Skeletal muscle satellite cell (primary cell): ENCODE results near the gene SLC25A53.

Experiments used
- H3K27me3 ChIP-seq: 2 replicates; pipeline ENCODE4 v1.7.0; 2013; ENCODE audit warnings: low read length; ENCODE audit not compliant: control insufficient read depth, insufficient read depth
- H3K36me3 ChIP-seq: 2 replicates; pipeline ENCODE4 v1.7.0; 2013; ENCODE audit warnings: mild to moderate bottlenecking, control low read depth, low read length; ENCODE audit not compliant: insufficient read depth
- H3K4me1 ChIP-seq: 2 replicates; pipeline ENCODE4 v1.7.0; 2013; ENCODE audit warnings: low read length; ENCODE audit not compliant: control insufficient read depth, insufficient read depth
- H3K4me2 ChIP-seq: 2 replicates; pipeline ENCODE4 v1.7.0; 2013; ENCODE audit warnings: mild to moderate bottlenecking, low read length
- H3K4me3 ChIP-seq: 2 replicates; pipeline ENCODE4 v1.7.0; 2013; ENCODE audit warnings: low read length
- H3K9ac ChIP-seq: 2 replicates; pipeline ENCODE4 v1.7.0; 2013; ENCODE audit warnings: mild to moderate bottlenecking, low read depth, low read length, moderate library complexity
- H3K9me3 ChIP-seq: replicated peaks from 2 replicates; pipeline ENCODE4 v1.7.0; 2013; ENCODE audit warnings: mild to moderate bottlenecking, control low read depth, low read length

SLC25A53 gene

DNA sequence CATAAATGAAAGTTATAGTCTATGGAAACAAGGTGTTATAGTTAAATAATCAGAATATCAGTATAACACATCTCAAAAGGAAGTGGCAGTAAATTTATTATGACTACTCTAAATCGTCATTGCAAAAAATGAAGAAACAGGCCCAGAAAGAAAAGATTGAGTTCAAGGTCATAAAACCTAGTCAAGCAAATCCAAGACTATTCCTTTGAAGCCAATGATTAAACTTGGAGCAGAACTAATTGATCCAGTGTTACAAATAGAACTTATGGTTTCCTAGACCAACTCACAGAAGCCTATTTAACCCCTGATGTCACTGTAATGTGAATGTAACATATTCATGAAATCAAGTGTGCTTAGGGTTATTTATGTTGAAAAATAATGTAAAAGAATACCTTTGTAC lies 11.3 kb upstream of the SLC25A53 start:
- H3K9ac ChIP-seq = peak overlapping the region; percentile 88
- H3K4me1 ChIP-seq = no peaks in the 10 kb centered on the region
- H3K27me3 ChIP-seq = no peaks in the 10 kb centered on the region
- peaks cover 4% of the 10 kb centered on the region for H3K36me3 ChIP-seq
- peak overlapping the region; percentile 82 for H3K4me2 ChIP-seq
- no peaks in the 10 kb centered on the region for H3K9me3 ChIP-seq
- H3K4me3 ChIP-seq = peak overlapping the region; percentile 86

DNA sequence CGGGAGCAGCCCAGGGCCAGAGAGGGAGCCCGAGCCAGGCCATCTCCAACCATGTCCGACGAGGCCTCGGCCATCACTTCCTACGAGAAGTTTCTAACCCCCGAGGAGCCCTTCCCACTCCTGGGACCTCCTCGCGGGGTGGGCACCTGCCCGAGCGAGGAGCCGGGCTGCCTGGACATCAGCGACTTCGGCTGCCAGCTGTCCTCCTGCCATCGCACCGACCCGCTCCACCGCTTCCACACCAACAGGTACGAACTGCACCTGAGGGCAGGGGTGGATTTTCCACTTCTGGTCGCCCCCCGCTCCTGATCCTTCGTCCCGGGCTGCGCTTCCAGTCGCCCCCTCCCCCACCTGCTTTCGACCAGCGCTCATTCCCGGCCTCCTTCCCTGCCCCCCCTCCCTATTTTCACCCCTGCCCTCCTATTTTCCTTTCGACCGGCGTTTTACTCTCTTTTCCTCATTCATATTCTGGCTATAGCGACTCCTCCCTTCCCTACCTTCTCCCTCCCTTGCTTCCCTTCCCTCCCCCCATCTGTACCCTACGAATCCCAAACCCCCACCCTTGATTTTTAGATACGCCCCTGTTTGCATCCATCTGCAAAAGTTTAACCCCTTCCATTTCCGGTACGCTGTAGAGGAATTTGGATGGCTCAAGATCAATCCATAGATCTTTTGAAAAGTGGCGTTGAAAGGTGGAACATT lies 10.1 kb upstream of the SLC25A53 start:
- Histone ChIP-seq H3K4me3 (peak overlapping the region; percentile 86), H3K9ac (peak overlapping the region; percentile 88), H3K4me1 (no peaks in the 10 kb centered on the region), H3K36me3 (peaks cover 4% of the 10 kb centered on the region), H3K9me3 (no peaks in the 10 kb centered on the region), H3K27me3 (no peaks in the 10 kb centered on the region), H3K4me2 (peak overlapping the region; percentile 82)

DNA sequence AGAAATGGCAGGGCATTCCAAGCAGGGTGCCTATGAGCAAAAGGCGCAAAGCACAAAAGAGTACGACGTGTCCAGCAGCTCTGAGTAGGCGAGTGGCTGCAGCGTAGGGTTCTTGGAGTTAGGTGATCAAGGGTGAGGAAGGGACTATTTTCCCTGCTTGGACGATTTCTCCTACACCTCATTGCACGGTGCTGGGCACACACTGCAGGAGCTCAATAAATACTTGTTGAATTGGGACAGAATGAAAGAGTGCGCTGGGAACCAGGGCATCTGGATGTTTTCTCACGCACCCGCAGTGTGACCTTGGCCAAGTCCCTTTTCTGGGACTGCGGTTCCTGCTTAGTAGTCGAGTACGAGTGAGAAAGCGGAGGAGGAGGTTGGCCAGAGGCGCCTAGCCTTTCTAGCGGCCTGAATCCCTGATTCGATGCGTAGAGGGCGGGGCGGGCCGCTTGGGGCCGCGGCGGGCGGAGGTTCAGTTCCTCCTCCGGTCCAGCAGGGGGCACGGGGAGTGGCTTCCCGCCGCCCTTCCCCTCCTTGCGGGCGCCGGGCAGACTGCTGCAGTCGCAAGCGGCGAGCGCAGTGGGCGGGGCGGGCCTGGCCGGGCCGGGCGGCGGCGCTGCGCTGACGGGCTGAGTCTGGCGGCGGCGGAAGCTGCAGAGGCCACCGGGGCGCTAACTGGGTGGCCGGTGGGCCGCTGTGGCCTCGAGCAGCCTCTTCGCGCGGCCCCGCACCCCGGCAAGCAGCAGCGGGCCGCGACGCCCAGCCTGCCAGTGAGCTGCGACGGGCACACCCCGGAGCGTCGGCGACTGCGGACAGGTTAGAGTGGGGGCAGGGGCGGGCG lies 9.3 kb upstream of the SLC25A53 start, which contains the start of gene FAM199X:
Gene FAM199X, plus strand, starts transcription at position 560 of the 841 bp plus-strand sequence. CDS start 333 bp downstream, outside the sequence.
- H3K4me3 ChIP-seq = peak within 1 kb of the TSS; percentile 86
- H3K27me3 ChIP-seq = no peaks in the 10 kb centered on the region
- peak within 1 kb of the TSS; percentile 88 for H3K9ac ChIP-seq
- peaks cover 4% of the 10 kb centered on the region for H3K36me3 ChIP-seq
- no peaks in the 10 kb centered on the region for H3K9me3 ChIP-seq
- peak within 1 kb of the TSS; percentile 89 for H3K4me2 ChIP-seq
- H3K4me1 ChIP-seq = no peaks in the 10 kb centered on the region

DNA sequence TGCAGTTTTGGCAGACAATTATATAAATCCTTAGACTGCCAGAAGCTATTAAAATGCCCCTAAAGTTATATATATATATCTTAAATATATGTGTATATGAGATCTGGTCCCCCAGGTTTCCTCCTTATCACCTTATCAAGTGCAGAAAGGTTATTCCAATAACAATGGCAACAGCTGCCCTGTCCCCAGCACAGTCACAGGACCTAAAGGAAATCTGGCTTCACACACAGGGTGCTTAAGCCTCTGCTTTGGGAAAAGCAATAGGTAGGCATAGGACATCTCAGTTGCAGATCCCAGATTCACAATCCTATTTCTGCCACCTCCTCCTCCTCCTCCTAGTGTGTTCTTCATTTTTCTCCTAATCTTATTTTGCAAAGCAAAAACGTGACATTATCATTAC lies 5.8 kb downstream of the SLC25A53 start:
- Histone ChIP-seq H3K36me3 (no peaks in the 10 kb centered on the region), H3K27me3 (no peaks in the 10 kb centered on the region), H3K9me3 (no peaks in the 10 kb centered on the region), H3K4me3 (no peak overlapping the region), H3K4me1 (no peaks in the 10 kb centered on the region), H3K4me2 (no peak overlapping the region), H3K9ac (no peak overlapping the region)

DNA sequence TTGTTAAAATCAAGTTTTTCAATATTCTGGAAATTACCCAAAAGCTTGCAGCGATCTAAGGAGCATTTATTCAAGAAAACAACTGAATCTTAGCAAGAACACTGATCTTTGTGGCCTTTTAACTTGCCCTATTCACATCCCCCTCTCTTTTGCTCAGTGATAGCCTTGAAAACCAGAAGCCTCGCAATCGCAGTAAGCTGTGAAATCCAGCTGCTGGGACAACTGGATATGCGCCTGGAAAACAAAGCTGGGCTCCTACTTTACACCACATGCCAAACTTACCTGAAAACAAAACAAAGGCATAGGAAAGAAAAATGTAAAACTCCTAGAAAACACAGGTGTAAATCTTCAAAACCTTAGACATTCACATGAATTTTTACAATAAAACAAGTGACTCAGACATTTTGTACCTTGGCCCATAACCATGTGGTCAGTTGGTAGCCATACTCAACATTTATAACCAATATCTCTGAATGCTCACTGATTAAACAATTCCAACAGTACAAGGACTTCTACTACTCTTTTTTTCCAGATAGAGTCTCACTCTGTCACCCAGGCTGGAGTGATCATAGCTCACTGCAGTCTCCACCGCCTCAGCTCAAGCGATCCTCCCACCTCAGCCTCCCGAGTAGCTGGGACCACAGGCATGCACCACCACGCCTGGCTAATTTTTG lies 15.6 kb downstream of the SLC25A53 start:
- Histone ChIP-seq H3K4me2 (no peak overlapping the region), H3K4me1 (no peaks in the 10 kb centered on the region), H3K9me3 (no peaks in the 10 kb centered on the region), H3K36me3 (no peaks in the 10 kb centered on the region), H3K27me3 (no peaks in the 10 kb centered on the region), H3K9ac (no peak overlapping the region), H3K4me3 (no peak overlapping the region)

- peaks cover 7% of the 10 kb centered on the region for H3K27me3 ChIP-seq
- H3K4me3 ChIP-seq = no peak overlapping the region
- no peaks in the 10 kb centered on the region for H3K36me3 ChIP-seq
- no peak overlapping the region for H3K9ac ChIP-seq
- H3K4me2 ChIP-seq = no peak overlapping the region
- H3K9me3 ChIP-seq = no peaks in the 10 kb centered on the region
- H3K4me1 ChIP-seq = no peaks in the 10 kb centered on the region
Observed at GRCh38 chrX:104137496-104137895, 19.3 kb downstream of the SLC25A53 start.

- H3K27me3 ChIP-seq = peaks cover 7% of the 10 kb centered on the region
- H3K9me3 ChIP-seq = no peaks in the 10 kb centered on the region
- H3K36me3 ChIP-seq = no peaks in the 10 kb centered on the region
- peak overlapping the region; percentile 60 for H3K4me3 ChIP-seq
- H3K4me2 ChIP-seq = peak overlapping the region; percentile 77
- H3K4me1 ChIP-seq = no peaks in the 10 kb centered on the region
- peak overlapping the region; percentile 65 for H3K9ac ChIP-seq
Observed at GRCh38 chrX:104136241-104137019, 20.4 kb downstream of the SLC25A53 start.

DNA sequence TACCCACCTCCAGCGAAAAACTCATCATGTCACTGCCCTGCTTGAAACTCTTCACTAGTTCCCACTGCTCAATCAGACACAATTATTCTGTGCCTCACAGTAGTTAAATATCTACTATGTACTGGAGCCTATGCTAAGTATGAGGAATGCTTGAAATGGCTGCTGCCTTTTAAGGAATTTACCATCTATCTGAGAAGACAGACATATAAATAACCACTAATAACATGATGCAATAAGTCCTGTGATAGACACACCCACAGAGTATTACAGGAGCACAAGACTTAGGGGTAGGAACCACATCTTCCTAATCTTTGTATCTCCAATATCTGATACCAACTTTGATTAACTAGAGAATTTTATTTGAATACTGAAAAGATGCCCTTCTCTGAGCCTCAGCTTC lies 21.1 kb downstream of the SLC25A53 start:
- peaks cover 12% of the 10 kb centered on the region for H3K27me3 ChIP-seq
- H3K4me3 ChIP-seq = no peak overlapping the region
- H3K9me3 ChIP-seq = no peaks in the 10 kb centered on the region
- peaks cover 4% of the 10 kb centered on the region for H3K4me1 ChIP-seq
- no peaks in the 10 kb centered on the region for H3K36me3 ChIP-seq
- no peak overlapping the region for H3K4me2 ChIP-seq
- no peak overlapping the region for H3K9ac ChIP-seq

- peaks cover 6% of the 10 kb centered on the region for H3K4me1 ChIP-seq
- no peaks in the 10 kb centered on the region for H3K36me3 ChIP-seq
- H3K27me3 ChIP-seq = peaks cover 15% of the 10 kb centered on the region
- H3K9me3 ChIP-seq = no peaks in the 10 kb centered on the region
- no peak overlapping the region for H3K4me3 ChIP-seq
- H3K4me2 ChIP-seq = no peak overlapping the region
- H3K9ac ChIP-seq = no peak overlapping the region
Observed at GRCh38 chrX:104134583-104135261, 22.1 kb downstream of the SLC25A53 start.

DNA sequence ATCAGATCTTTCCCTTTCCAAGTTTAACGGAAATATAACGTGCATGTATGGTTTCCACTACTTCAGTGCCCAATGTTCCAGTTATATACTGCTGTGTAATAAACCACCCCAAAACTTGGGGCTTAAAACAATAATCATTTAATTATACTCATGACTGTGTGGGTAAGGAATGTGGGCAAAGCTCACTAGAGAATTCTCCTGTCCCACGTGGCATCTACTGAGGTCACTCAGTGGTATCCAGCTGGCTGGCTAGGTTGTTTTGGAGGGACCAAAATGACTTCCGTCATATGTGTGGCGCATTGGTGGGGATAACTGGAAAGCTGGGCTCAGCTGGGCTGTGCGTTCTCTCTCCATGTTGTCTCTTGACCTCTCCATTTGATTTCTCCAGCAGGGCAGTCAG lies 26.0 kb downstream of the SLC25A53 start:
- Histone ChIP-seq H3K4me1 (peaks cover 6% of the 10 kb centered on the region), H3K9me3 (no peaks in the 10 kb centered on the region), H3K9ac (no peak overlapping the region), H3K36me3 (no peaks in the 10 kb centered on the region), H3K4me3 (no peak overlapping the region), H3K27me3 (peaks cover 19% of the 10 kb centered on the region), H3K4me2 (no peak overlapping the region)
